ENCODE measurements around the gene NR2C2.
"Not testable (repeated sequence)": the region's sequence is repeated elsewhere in the genome, so short reads cannot be mapped to it uniquely, and the experiment has no call there.

Gene NR2C2

GRCh38 chr3:14947100-14947885 lies at the start of gene NR2C2:
TSS of gene NR2C2 (plus strand) at chr3:14947583. CDS start at chr3:15003915, 56,332 bp downstream.
- peak; percentile 80 for DNase-seq

- DNase-seq: no peak
These were observed 48.5 kb upstream of the NR2C2 start for GRCh38 chr3:14898929-14899328.

DNA sequence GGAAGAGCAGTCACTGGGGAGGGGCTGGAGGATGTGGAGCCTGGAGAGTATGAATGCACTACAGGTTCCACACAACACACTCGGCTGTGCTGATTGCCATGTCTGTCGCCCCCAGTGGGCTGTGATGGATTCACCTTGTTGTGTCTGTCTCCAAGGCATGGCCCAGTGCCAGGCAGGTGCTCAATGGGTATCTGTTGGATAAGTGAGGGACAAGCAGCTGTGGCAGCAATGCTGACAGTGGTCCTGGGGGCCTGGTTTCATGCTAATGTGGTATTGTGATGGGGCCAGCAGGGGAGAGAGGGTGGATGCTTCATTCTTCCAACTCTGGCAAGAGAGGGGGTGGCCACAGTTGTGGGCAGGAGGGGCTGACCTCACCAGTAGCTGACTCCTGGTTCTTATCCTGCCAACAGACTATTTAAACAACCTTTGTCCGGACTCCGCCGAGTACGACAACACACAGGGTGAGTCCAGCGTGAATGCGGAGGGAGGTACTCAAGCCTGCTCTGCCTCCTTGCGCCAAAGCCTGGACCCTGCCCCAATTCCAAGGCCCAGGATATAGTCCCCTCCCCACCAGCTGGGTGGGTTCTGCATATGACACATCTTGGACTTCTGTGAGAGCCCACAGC lies 47.3 kb upstream of the NR2C2 start:
- no peak for DNase-seq

GRCh38 chr3:14900881-14901873 lies 46.2 kb upstream of the NR2C2 start:
- no peak for DNase-seq

- DNase-seq: no peak
These were observed 44.7 kb upstream of the NR2C2 start for GRCh38 chr3:14902719-14903118.

- DNase-seq: not testable (repeated sequence)
These were observed 43.9 kb upstream of the NR2C2 start for GRCh38 chr3:14903501-14903900.

GRCh38 chr3:14905055-14905657 lies 42.2 kb upstream of the NR2C2 start:
- no peak for DNase-seq

DNA sequence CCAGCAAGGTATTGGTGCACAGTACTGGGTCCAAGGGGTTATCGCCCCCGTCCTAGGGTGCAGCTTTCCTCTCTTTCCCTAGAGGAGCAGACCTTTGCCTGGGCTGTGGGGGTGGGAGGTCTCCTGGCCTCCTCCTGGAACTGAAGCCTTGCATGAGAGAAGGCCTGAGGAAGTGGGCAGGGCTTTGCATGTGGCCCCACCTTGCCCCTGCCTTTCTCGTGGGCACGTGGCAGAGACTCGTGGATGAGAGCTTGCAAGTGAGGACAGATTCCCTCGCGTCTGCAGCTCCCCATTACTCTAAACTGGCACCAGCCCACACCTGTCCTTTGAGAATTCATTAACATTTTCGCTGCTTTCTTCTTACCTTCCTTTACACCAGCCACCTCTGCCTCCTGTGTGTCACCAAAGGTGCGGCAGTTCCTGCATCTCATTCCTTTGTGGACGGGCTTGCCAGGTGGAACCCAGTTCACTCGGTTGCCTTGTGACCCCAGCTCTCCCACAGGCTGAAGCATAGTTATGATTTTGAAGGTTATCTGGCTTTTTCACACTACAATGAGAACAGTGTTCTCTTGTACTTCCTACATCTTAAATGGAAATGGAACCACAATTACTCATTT lies 40.9 kb upstream of the NR2C2 start:
- no peak for DNase-seq

DNA sequence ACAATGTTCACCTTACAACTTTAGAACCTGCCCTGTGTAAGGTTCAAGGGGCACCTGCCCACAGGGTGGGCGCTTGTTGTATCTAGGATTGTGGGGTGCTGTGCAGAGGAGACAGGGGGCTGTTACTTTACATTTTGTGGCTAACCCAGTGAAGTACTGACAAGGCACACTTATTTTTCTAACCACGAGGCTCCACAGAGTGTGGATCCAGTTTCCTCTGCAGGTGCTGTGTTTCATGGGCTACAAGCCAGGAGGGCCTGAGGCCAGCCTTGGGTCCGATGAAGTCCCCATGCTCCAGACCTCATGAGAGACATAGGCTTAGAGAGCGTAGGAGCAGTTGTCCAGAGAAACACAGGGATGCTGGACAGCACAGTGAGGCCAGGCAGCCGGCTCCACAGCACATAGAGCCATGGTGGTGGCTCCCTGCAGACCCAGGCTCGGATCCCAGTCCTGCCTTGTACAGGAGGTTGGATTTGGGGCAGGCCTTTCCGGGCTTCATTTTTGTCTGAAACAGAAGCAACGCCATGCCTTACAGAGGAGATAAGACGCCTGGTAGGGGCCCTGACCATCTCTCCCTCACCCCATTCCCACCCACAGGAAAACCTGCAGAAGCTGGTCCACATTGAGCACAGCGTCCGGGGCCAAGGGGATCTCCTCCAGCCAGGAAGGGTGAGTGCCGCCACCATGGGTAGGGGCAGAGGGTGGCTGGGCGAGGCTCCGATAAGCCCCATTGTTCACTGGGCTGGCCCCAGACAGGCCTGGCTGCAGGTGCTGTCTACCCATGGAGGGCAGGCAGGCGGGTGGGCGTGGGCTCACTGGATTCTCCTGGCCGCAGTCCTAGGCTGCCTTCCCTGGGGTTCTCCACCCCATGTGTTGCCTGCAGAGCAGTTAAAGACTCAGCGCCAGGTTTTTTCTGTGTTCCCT lies 40.1 kb upstream of the NR2C2 start:
- no peak for DNase-seq

DNA sequence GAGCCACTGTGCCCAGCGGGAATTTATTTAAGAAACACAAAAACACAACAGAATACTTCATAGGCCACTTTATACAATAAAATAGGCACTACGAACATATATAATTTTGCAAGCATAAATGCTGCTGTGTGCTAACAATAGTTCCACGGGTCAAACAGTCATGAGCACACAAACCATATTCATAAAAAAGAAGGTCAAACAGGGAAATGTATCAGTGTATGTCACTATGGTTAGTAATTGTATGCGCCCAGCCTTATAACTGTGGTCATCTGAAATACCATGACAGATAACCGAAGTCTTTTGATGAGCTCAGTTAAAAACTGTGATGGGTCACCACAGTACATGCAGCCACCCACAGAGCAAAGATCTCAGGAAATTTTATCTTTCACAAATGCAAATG lies 38.1 kb upstream of the NR2C2 start:
- no peak for DNase-seq

DNA sequence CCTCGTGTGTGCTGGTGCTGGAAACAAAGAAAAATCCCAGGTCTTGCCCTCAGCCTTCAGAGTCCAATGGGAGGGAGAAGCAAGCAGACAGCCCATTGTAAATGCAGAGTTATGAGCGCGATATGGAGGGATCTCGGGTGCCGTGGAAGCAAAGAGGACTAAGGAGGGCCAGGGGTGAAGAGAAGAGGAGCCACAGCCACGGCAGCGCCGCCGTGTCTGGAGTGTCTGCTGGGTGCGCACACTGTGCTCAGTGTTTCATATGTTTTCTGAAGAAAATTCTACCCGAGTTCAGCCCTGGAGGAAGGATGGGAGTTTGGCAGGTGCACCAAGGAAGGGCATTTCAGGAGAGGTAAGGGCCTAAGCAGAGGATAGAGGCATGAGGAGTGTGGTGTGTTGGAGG lies 35.7 kb upstream of the NR2C2 start:
- no peak for DNase-seq

DNA sequence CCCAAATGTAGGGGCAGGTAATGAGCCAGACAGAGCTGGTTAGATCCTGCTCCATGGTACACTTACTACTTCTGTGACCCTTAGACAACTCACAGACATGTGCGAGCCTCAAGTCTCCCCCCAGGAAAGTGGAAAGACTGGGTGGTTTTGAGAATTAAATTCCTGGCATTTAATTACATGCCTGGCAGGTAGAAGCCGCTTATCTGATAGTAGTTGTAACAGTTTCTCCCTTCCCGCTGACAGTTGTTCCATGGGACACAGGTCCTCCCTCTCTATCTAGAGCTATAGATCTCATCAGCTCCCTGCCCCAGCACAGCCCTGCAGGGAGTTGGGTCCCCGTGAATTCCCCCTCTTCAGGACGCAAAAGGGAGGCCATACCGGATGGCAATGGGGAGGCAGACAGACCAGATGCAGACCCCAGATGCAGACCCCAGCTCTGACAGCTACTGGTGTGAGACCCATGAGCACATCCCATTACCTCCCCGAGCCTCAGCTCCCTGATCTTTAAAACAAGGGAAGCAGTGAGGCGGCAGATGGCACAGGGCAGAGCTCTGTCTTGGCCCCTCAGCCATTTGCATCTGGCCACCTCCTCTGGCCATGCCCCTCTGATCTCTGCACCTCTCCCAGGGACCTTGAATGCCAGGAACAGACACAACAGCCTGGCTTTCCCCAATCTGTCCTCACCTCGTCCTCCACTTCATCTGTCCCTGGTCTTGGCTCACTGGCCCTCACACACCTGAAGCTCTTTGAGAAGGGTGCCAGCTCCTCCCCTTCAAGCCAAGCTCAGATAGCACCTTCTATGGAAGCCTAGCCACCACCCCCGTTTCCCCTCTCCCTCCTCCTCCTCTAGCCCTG lies 34.1 kb upstream of the NR2C2 start:
- DNase-seq: no peak

DNA sequence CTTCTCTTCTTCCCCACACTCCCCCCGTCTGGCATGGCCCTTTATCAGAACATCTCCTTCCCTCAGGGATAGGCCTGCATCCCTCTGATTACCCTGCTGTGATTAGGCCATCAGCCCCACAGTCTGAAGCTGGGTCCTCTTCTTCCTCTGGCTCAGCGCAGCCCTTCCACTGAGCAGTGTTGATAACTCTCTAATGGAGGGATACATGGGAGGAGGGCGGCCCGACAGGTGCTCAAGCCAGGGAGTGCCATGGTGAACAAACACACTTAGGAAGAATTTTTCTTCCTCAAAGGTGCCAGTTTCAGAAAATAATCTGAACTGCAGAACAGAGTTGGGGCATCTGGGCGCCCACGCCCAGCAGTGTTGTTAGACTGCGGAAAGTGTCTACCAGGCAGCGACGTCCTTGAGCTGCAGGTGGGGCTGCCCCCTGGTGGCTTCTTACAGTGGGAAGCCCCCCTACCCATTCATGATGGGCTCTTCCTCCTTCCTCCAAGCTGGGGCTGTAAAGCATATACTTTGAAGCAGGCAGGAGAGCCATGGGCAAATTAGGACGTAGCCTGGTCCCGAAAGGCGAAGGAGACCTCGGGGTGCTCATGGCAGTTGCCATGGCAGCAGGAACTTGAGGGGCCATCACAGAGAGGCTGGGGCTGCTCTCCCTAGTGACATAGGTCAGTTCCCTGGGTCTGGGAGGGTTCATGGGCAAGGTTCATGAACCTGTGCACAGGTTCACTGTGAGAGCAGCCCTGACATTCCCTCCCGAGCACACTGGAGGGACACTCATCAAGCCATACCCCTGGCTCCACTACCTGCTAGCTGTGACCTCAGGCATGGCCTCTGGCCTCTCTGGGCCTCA lies 33.2 kb upstream of the NR2C2 start:
- DNase-seq: no peak

- DNase-seq: no peak
These were observed 32.6 kb upstream of the NR2C2 start for GRCh38 chr3:14914779-14915117.

DNA sequence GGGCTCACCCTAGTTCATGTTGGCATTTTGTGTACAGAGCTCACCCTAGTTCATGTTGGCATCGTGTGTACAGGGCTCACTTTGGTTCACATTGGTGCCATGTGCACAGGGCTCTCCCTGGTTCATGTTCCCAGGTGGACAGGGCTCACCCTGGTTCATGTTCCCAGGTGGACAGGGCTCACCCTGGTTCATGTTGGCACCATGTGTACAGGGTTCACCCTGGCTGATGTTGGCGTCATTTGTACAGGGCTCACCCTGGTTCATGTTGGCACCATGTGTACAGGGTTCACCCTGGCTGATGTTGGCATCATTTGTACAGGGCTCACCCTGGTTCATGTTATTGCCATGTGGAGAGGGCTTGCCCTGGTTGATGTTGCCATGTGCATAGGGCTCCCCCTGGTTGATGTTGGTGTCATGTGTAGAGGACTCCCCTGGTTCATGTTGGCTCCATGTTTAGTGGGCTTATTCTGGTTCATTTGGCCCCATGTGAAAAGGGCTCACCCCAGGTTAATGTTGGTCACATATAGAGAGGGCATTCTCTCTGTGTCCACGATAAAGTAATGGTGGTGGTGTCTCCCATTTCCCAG lies 31.7 kb upstream of the NR2C2 start:
- DNase-seq: no peak

- DNase-seq: no peak
These were observed 29.0 kb upstream of the NR2C2 start for GRCh38 chr3:14918356-14918860.

DNA sequence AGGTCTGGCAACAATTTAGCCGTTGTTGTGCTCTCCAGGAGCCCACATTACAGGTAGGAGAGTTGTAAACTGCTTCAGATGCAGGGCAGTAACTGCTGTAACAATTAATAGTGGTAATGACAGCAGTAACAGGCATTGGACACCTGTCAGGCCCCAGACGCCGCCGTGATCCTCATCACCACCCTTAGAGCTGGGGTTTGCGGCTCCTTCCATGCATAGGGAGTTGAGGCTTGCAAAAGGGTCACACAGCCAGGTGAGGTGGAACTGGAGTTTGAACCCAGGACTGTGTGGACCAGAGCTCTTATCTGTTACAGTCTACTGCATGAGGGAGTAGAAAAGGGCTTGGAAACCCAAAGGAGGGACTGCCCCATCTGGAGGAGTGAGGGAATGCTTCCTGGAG lies 26.8 kb upstream of the NR2C2 start:
- DNase-seq: no peak

DNA sequence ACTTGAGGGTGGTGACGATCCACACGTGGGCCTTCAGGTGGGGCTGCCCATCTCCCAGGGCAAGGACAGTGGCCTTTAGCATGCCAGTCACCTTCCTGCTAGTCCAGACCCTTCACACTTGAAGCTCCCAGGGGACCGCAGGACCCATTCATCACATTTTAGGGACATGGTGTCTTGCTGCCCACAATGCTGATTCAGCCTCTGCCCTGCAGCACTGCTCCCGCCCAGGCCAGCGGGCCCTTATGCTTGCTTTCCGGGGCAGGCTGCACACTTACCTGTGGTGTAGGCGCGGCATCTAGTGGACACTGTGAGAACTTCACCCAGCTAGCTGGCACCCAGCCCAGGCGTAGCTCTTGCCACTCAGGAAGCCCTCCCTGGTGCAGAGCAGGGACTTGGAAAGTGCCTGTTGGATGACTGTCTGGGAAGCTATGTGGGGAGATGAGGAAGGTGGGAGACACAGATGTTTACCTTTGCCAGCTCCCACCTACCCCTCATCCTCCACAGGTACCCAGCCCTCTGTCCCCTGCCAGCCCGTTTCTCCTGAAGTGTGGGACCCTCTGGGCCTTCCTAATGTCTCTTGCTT lies 26.3 kb upstream of the NR2C2 start:
- DNase-seq: peak; percentile 58

Measured in NCI-H774 (cell line).